Astrocyte (in vitro differentiated cells and primary cell): ENCODE measurements around the gene MPP1. TPM values are rescaled to one million over a fixed set of nuclear protein-coding genes. Genes with fewer than 3 reads are reported as not detected.

Experiments used
- DNase-seq: peaks from one replicate; pipeline ENCODE4 v3.0.0-alpha.2; 2010; ENCODE audit warnings: low read depth
- FAIRE-seq: peaks from 2 replicates; lab custom pipeline; 2011; peaks lifted over from hg19 to GRCh38; lab: Jason Lieb, UNC
- H2AFZ ChIP-seq: 2 replicates; pipeline ENCODE4 v1.6.0; 2012; ENCODE audit warnings: low read depth, low read length, inconsistent platforms
- H3K27ac ChIP-seq: 2 replicates; pipeline ENCODE4 v1.5.1; 2011; ENCODE audit warnings: low read depth, low read length, inconsistent platforms
- H3K27me3 ChIP-seq: 2 replicates; pipeline ENCODE4 v1.6.0; 2011; ENCODE audit warnings: low read length, inconsistent platforms; ENCODE audit not compliant: insufficient read depth
- H3K36me3 ChIP-seq: 2 replicates; pipeline ENCODE4 v1.5.1; 2011; ENCODE audit warnings: low read length, inconsistent platforms; ENCODE audit not compliant: insufficient read depth
- H3K4me1 ChIP-seq: 2 replicates; pipeline ENCODE4 v1.5.1; 2011; ENCODE audit warnings: low read length, inconsistent platforms; ENCODE audit not compliant: insufficient read depth
- H3K4me2 ChIP-seq: 2 replicates; pipeline ENCODE4 v1.6.0; 2012; ENCODE audit warnings: low read length, inconsistent platforms
- H3K4me3 ChIP-seq: 2 replicates; pipeline ENCODE4 v1.5.1; 2011; ENCODE audit warnings: low read depth, mild to moderate bottlenecking, low read length, inconsistent platforms; ENCODE audit not compliant: insufficient read depth
- H3K79me2 ChIP-seq: 2 replicates; pipeline ENCODE4 v1.6.0; 2012; ENCODE audit warnings: mild to moderate bottlenecking, low read length, inconsistent platforms; ENCODE audit not compliant: insufficient read depth
- H3K9ac ChIP-seq: 2 replicates; pipeline ENCODE4 v1.6.0; 2012; ENCODE audit warnings: mild to moderate bottlenecking, low read length, inconsistent platforms
- H3K9me3 ChIP-seq: 2 replicates; pipeline ENCODE4 v1.5.1; 2012; ENCODE audit warnings: low read depth, mild to moderate bottlenecking, low read length, inconsistent platforms; ENCODE audit not compliant: insufficient read depth
- H4K20me1 ChIP-seq: 2 replicates; pipeline ENCODE4 v1.6.0; 2012; ENCODE audit warnings: low read length, inconsistent platforms; ENCODE audit not compliant: insufficient read depth
- H3K27ac Mint-ChIP-seq: one replicate; pipeline ENCODE4 v1.8.0; 2021; ENCODE audit warnings: mild to moderate bottlenecking, mixed read lengths; ENCODE audit not compliant: unreplicated experiment
- H3K27me3 Mint-ChIP-seq: one replicate; pipeline ENCODE4 v1.8.0; 2021; ENCODE audit warnings: low read depth, mixed read lengths; ENCODE audit not compliant: unreplicated experiment
- H3K36me3 Mint-ChIP-seq: one replicate; pipeline ENCODE4 v1.8.0; 2021; ENCODE audit warnings: low read depth, mixed read lengths; ENCODE audit not compliant: unreplicated experiment
- H3K4me1 Mint-ChIP-seq: one replicate; pipeline ENCODE4 v1.8.0; 2021; ENCODE audit warnings: low read depth, mixed read lengths; ENCODE audit not compliant: unreplicated experiment
- H3K4me3 Mint-ChIP-seq: one replicate; pipeline ENCODE4 v1.8.0; 2021; ENCODE audit warnings: mild to moderate bottlenecking, moderate library complexity, mixed read lengths; ENCODE audit not compliant: unreplicated experiment
- H3K9me3 Mint-ChIP-seq: one replicate; pipeline ENCODE4 v1.8.0; 2021; ENCODE audit warnings: mild to moderate bottlenecking, mixed read lengths; ENCODE audit not compliant: unreplicated experiment
- CTCF ChIP-seq: IDR thresholded peaks from 2 replicates; pipeline ENCODE4 v1.5.1; 2011; ENCODE audit warnings: low read depth, mild to moderate bottlenecking, inconsistent platforms, low read length, moderate library complexity; ENCODE audit not compliant: insufficient read depth
- EZH2 ChIP-seq: IDR thresholded peaks from 2 replicates; pipeline ENCODE4 v1.6.1; 2012; ENCODE audit warnings: mild to moderate bottlenecking, low read length, inconsistent platforms; ENCODE audit not compliant: insufficient read depth
- total RNA-seq: library from RNA; stranded (reverse); gene quantifications from 2 replicates; pipeline ENCODE4 v1.2.1, GENCODE V29; 2021

The MPP1 gene
- total RNA-seq, 1 donor from 2014 or later: 9.0 TPM

- Histone ChIP-seq H3K9ac (peak within 1 kb of the TSS; percentile 88), H3K4me3 (peak within 1 kb of the TSS; percentile 93), H2AFZ (peak within 1 kb of the TSS; percentile 86), H3K36me3 (peaks cover 20% of the 10 kb centered on the region), H3K27ac (peak within 1 kb of the TSS; percentile 75), H3K27me3 (no peaks in the 10 kb centered on the region), H3K4me1 (peaks cover 5% of the 10 kb centered on the region), H3K4me2 (peak within 1 kb of the TSS; percentile 97), H3K79me2 (peaks cover 32% of the 10 kb centered on the region), H4K20me1 (peaks cover 17% of the 10 kb centered on the region), H3K9me3 (no peaks in the 10 kb centered on the region)
- FAIRE-seq (peak; percentile 41), DNase-seq (peak; percentile 81)
- TF ChIP-seq CTCF (no peak), EZH2 (no peak)
- H3K4me1 Mint-ChIP-seq: peaks cover 3% of the 10 kb centered on the region
- no peaks in the 10 kb centered on the region for H3K27me3 Mint-ChIP-seq
- H3K27ac Mint-ChIP-seq: peak within 1 kb of the TSS; percentile 68
- no peaks in the 10 kb centered on the region for H3K9me3 Mint-ChIP-seq
- H3K36me3 Mint-ChIP-seq: peaks cover 2% of the 10 kb centered on the region
- peak within 1 kb of the TSS; percentile 90 for H3K4me3 Mint-ChIP-seq
Observed at GRCh38 chrX:154762537-154763296, 42.6 kb downstream of the MPP1 start, which contains the start of gene DKC1. DKC1 (plus strand) TSS chrX:154762864; CDS start chrX:154762966, 102 bp downstream.

DNA sequence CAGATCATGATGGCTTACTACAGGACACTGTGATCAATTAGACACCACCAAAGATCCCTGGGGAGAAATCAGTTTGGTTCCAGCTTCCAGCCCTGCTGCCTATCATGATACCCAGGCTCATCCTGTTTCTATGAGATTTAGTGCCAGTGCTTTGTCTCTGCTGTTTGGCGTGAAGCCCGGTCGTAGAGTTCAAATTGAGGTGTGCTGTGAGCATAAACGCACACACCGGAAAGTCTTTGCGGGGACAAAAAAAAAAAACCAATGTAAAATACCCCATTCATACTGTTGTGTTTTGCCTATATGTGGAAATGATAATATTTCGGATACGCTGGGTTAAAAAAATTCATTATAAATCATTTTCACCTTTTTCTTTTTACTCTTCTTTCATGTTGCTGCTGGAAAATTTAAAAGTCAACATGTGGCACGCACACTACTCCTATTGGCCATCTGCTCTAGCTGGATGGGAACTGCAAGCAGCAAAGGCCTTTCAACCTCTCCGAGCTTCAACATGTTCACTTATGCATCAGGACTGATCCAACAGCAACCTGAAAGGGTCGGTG is 43.2 kb downstream of the MPP1 start:
- H3K27ac ChIP-seq: peak overlapping the region; percentile 41
- peaks cover 14% of the 10 kb centered on the region for H3K36me3 ChIP-seq
- peaks cover 3% of the 10 kb centered on the region for H3K4me1 Mint-ChIP-seq
- peak overlapping the region; percentile 68 for H3K27ac Mint-ChIP-seq
- no peaks in the 10 kb centered on the region for H3K9me3 ChIP-seq
- peaks cover 32% of the 10 kb centered on the region for H3K79me2 ChIP-seq
- peaks cover 17% of the 10 kb centered on the region for H4K20me1 ChIP-seq
- DNase-seq (no peak), FAIRE-seq (peak; percentile 69)
- H2AFZ ChIP-seq: peak overlapping the region; percentile 86
- peak overlapping the region; percentile 86 for H3K4me3 Mint-ChIP-seq
- H3K9me3 Mint-ChIP-seq: no peaks in the 10 kb centered on the region
- H3K4me3 ChIP-seq: peak overlapping the region; percentile 93
- H3K9ac ChIP-seq: peak overlapping the region; percentile 79
- no peak for TF ChIP-seq CTCF
- no peak for TF ChIP-seq EZH2
- H3K36me3 Mint-ChIP-seq: peaks cover 2% of the 10 kb centered on the region
- H3K27me3 Mint-ChIP-seq: no peaks in the 10 kb centered on the region
- peaks cover 5% of the 10 kb centered on the region for H3K4me1 ChIP-seq
- H3K27me3 ChIP-seq: no peaks in the 10 kb centered on the region
- peak overlapping the region; percentile 97 for H3K4me2 ChIP-seq
